PFSK-1 (cell line): Measurements from ENCODE around the gene GARS1.

Source experiments
- POLR2AphosphoS5 ChIP-seq: IDR thresholded peaks from 2 replicates; pipeline ENCODE4 v1.6.1; 2012; ENCODE audit warnings: low read depth, mild to moderate bottlenecking, control low read depth, low read length, moderate library complexity
- REST ChIP-seq, 2 experiments: IDR thresholded peaks; 2 replicates each; pipeline versions ENCODE4 v1.6.1 to v1.8.0; 2011 to 2012; ENCODE audit warnings: low read depth in 2 of 2, low read length in 2 of 2, control low read depth in 1 of 2, inconsistent platforms in 1 of 2, mild to moderate bottlenecking in 1 of 2, moderate library complexity in 1 of 2; ENCODE audit not compliant: insufficient read depth in 1 of 2
- TAF1 ChIP-seq: IDR thresholded peaks from 2 replicates; pipeline ENCODE4 v1.6.1; 2012; ENCODE audit warnings: low read length, control low read depth, borderline replicate concordance; ENCODE audit not compliant: insufficient read depth

GRCh38 chr7:30634193-30634626 lies 39.5 kb downstream of the GARS1 start:
- no peak for TF ChIP-seq REST (IDR thresholded peaks at IDR 0.05; ENCODE audit: insufficient read depth in 1 of 2, low read depth in 2 of 2, low read length in 2 of 2)
- no peak for TF ChIP-seq TAF1
- no peak for TF ChIP-seq POLR2AphosphoS5
